C4-2B (cell line): ENCODE data around the gene ANKLE2.

Experiments used
- H3K27ac ChIP-seq: fragments of 450-650 bp; 2 replicates; pipeline ENCODE4 v1.5.1; 2017
- ZFX ChIP-seq: fragments of 450-650 bp; IDR thresholded peaks from 2 replicates; pipeline ENCODE4 v1.6.1; 2017
- TF ChIP-seq, protein P1 (sequence below): fragments of 450-650 bp; conservative IDR thresholded peaks from 2 replicates; pipeline ENCODE4 v1.5.1; 2017; ENCODE audit warnings: mild to moderate bottlenecking

Gene ANKLE2

DNA sequence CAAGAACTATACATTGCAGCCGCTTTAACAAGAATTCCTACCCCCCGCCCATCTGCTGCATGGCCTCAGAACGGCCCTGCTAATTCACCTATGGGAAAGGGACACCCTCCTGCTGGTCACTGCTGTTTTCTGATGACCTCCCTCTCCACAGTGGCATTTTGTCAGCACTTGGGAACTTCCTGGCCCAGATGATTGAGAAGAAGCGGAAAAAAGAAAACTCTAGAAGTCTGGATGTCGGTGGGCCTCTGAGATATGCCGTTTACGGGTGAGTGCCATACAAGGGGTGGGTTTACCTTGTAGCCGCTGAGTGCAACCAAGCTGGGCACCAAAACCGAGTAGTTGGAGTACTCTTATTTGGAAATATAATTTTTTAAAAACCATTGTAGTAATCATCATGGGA, 71.5 kb downstream of the ANKLE2 start:
- TF ChIP-seq, protein P1, sequence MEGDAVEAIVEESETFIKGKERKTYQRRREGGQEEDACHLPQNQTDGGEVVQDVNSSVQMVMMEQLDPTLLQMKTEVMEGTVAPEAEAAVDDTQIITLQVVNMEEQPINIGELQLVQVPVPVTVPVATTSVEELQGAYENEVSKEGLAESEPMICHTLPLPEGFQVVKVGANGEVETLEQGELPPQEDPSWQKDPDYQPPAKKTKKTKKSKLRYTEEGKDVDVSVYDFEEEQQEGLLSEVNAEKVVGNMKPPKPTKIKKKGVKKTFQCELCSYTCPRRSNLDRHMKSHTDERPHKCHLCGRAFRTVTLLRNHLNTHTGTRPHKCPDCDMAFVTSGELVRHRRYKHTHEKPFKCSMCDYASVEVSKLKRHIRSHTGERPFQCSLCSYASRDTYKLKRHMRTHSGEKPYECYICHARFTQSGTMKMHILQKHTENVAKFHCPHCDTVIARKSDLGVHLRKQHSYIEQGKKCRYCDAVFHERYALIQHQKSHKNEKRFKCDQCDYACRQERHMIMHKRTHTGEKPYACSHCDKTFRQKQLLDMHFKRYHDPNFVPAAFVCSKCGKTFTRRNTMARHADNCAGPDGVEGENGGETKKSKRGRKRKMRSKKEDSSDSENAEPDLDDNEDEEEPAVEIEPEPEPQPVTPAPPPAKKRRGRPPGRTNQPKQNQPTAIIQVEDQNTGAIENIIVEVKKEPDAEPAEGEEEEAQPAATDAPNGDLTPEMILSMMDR = no peak
- no peak for TF ChIP-seq ZFX
- peak overlapping the region; percentile 45; the same call in 1 of the 2 replicates for H3K27ac ChIP-seq

DNA sequence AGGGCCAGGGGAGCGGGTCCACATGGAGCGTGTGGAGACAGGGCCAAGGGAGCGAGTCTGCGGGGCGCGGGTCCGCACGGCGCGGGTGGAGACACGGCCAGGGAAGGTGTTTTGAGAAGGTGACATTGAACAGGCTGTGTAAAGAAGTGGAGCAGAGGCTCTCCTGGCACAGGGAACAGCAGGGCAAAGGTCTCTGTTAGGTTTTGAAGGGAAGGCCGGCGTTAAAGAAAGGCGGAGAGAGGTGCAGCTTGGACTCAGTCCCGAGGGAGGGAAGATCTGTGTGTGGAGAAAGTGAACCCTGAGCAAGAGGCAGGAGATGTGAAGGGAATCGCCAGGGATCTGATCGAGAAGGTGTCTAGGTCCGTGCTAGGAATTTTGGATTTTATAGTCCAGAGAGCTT, 72.4 kb downstream of the ANKLE2 start:
- H3K27ac ChIP-seq = peak overlapping the region; percentile 45
- no peak for TF ChIP-seq ZFX
- TF ChIP-seq, protein P1 = no peak

DNA sequence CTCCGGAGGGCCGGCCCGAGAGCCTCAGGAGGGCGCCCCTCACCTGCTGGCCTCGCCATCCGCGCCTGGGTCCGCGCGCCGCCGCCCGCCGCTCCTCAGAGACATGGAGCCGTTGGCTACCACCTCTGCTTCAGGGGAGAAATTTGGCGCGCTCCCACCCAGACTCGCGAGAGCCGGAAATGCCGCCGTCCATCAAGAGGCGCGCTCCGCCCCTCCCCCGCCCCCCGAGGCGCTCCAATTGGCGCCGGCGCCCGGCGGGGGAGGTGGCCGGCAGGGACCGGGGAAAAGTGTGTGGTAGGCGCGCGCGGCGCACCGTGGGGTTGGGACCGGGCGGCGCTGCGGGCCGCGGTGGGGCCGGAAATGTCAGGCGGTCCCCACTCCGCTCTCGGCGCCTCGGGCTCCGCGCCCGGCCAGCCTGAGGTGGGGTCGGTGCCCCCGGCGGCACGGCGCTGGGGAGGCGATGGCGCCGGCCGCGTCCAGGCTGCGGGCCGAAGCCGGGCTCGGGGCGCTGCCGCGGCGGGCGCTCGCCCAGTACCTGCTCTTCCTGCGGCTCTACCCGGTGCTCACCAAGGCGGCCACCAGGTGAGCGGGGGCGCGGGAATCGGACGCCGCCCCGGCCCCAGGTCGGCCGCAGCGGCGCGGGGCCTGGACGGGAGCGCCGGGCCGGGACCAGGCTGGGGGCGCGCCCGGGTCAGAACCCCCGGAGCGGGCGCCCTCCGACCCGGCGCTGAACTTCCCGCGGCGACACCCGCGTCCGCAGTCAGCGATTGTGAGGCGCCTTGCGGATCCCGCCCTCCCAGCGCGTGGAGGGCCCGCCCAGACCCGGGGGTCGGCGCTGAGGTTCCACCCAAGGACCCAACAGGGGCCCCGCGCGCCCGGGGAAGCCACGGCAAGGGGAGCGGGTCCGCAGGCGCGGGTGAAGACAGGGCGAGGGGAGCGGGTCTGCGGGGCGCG, 74.1 kb downstream of the ANKLE2 start, which contains the start of the genes POLE and PXMP2:
TSS of gene POLE (minus strand) at position 132 of the 954 bp plus-strand sequence. CDS start at position 105, 27 bp downstream.
TSS of gene PXMP2 (plus strand) at position 377 of the 954 bp plus-strand sequence. CDS start at position 461, 84 bp downstream.
- peak within 1 kb of the TSS; percentile 92 for H3K27ac ChIP-seq
- peak; percentile 49; the same call in 1 of the 2 replicates for TF ChIP-seq ZFX
- TF ChIP-seq, protein P1 = peak; percentile 17; the same call in 1 of the 2 replicates

DNA sequence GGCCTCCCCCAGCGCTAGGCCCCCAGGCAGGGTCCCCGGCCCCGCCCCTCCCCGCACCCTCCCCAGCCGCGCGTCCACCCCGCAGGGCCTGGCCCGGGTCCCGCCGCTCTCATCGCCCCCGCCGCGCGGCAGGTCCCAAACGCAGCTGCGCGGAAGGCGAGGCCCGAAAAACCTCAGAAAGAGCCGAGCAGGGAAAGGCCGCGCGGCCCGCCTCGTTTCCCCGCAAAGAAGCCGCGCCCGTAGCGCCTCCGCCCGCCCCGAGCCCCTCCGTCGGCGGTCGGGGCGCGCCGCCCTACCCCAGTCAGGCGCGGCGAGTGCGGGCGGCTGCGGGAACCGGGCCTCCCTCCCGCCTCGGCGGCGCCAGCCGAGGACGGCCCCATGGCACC, 74.8 kb downstream of the ANKLE2 start:
- TF ChIP-seq, protein P1 = no peak
- TF ChIP-seq ZFX = peak; percentile 74
- peak overlapping the region; percentile 92 for H3K27ac ChIP-seq

DNA sequence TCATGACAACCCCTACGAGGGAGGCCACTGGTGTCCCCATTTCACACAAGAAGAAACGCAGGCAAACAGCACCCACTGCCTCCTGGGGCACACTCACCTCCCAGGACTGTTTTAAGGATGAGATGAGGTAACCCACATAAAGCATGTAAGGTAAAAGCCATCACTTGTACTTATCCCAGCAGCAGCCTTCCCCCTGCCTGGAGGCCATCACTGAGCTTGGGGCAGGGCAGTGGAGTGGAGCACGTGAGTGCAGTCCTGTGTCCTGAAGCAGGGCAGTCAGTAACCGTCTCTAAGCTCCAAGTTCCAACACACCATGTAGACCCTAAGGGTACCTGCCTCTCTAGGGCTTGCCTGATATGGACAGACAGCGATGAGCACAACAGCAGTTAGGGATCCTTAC, 76.2 kb downstream of the ANKLE2 start:
- TF ChIP-seq ZFX = no peak
- TF ChIP-seq, protein P1 = no peak

DNA sequence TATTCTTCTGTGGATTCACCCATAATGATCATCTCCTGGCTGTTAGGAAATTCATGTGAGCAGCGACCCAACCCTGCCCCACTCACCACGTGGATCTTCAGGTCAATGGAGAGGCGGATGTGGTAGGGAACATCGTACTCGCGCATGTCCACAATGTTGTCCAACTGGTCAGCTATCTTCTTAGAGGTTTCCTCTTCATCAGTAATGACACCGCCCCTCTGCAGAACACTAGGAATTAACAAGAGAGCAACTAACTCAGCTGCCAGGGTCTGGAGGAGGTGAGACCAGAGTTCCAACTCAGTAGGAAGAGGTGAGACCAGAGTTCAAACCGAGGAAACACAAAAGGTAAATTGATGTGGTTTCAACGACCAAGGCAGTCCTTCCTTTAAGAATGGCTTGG, 84.1 kb downstream of the ANKLE2 start:
- TF ChIP-seq, protein P1 = no peak
- TF ChIP-seq ZFX = no peak
- no peak overlapping the region for H3K27ac ChIP-seq

More for the DNA sequence above, 76.2 kb downstream of the ANKLE2 start:
- H3K27ac ChIP-seq = no peak overlapping the region

DNA sequence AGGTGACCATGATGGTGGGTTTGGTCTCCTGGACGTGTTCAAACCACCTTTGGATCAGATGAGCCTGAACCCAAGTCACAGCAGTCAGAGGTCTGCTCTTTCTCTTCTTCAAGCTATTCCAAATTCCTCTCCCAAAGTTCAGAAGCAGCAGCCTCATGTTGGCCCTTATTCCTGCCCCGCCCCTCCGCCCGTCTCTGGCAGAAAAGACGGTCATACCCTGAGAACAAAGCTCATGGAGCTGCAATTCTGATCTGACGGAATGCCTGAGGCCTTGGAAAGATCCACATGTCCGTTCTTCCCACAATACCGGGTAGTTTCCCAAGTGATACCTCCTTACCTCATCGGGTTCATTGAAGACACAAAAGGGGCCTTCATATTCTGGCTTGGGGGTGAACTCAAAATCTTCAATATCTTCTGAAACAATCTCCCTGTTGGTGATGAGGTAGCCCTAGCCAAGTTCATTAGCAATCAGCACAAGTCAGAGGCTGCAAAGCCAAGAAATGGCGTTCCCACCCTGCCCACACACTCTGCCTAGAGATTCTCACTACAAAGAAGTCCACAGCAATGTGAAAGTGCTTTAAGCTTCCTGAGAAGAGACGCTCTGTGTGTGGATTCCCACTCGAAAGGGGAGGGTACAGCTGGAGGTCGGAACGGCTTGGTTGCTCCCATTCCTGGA, 85.7 kb downstream of the ANKLE2 start:
- H3K27ac ChIP-seq = no peak overlapping the region
- TF ChIP-seq, protein P1 = no peak
- TF ChIP-seq ZFX = no peak
